K562 (cell line): ENCODE measurements around the gene SKIC2. TPM values are rescaled to one million over a fixed set of nuclear protein-coding genes. Genes with fewer than 3 reads are reported as not detected.
A peak's percentile ranks its signal among the peaks of the same experiment; 100 is the strongest.

Experiments used
- ATF3 ChIP-seq, 2 experiments: fragments of 450-650 bp in 1 of 2; sonication (generic) in 1 of 2; formaldehyde crosslinking in 1 of 2; IDR thresholded peaks in 1 of 2; conservative IDR thresholded peaks in 1 of 2; 2 replicates each; pipeline versions ENCODE4 v1.6.1 to v1.8.1; 2016 to 2023; ENCODE audit warnings: mild to moderate bottlenecking in 2 of 2, moderate library complexity in 2 of 2, inconsistent platforms in 1 of 2, missing genetic modification reagents in 1 of 2
- CBX2 ChIP-seq: fragments of 200-600 bp; sonication (generic); IDR thresholded peaks from one replicate; pipeline ENCODE4 v1.6.1; 2012; ENCODE audit warnings: mild to moderate bottlenecking, low read length, inconsistent platforms; ENCODE audit not compliant: insufficient read depth, poor library complexity, severe bottlenecking
- EP400 ChIP-seq: fragments of 450-650 bp; IDR thresholded peaks from 2 replicates; pipeline ENCODE4 v1.6.1; 2017; ENCODE audit warnings: antibody characterized with exemption, mild to moderate bottlenecking, moderate library complexity
- ERF ChIP-seq: fragments of 450-650 bp; formaldehyde crosslinking; IDR thresholded peaks from 2 replicates; pipeline ENCODE4 v1.4.0; 2020; ENCODE audit warnings: mild to moderate bottlenecking, mixed read lengths
- FOSL1 ChIP-seq: fragments of 200-800 bp; sonication (Bioruptor generic); conservative IDR thresholded peaks from 2 replicates; pipeline ENCODE4 v1.6.1; 2016; ENCODE audit warnings: missing genetic modification characterization, missing compliant biosample characterization
- HNRNPUL1 ChIP-seq: fragments of 200-400 bp; formaldehyde crosslinking; IDR thresholded peaks from 2 replicates; pipeline ENCODE4 v1.6.1; 2017; ENCODE audit warnings: low read length
- KAT7 ChIP-seq: sonication (generic); formaldehyde crosslinking; IDR thresholded peaks from 2 replicates; pipeline ENCODE4 v1.8.0; 2022; ENCODE audit warnings: missing genetic modification reagents, mild to moderate bottlenecking, borderline replicate concordance
- NR2C2 ChIP-seq, 2 experiments: fragments of 200-800 bp in 1 of 2; sonication (Bioruptor generic) in 1 of 2; sonication (generic) in 1 of 2; formaldehyde crosslinking in 1 of 2; IDR thresholded peaks; 2 replicates each; pipeline versions ENCODE4 v1.6.1 to v1.8.0; 2016 to 2022; ENCODE audit warnings: mild to moderate bottlenecking in 1 of 2, missing compliant biosample characterization in 1 of 2, missing genetic modification characterization in 1 of 2, missing genetic modification reagents in 1 of 2
- PKNOX1 ChIP-seq: fragments of 450-650 bp; IDR thresholded peaks from 2 replicates; pipeline ENCODE4 v1.6.1; 2016
- SAP30 ChIP-seq: fragments of 200-600 bp; sonication (generic); IDR thresholded peaks from 2 replicates; pipeline ENCODE4 v1.6.1; 2012; ENCODE audit warnings: borderline replicate concordance, low read depth, mild to moderate bottlenecking, moderate library complexity, low read length, control low read depth, inconsistent platforms; ENCODE audit not compliant: insufficient read depth, poor library complexity, severe bottlenecking
- SMARCA4 ChIP-seq: fragments of 450-650 bp; IDR thresholded peaks from 2 replicates; pipeline ENCODE4 v1.6.1; 2016
- TAF1 ChIP-seq: IDR thresholded peaks from 2 replicates; pipeline ENCODE4 v1.6.1; 2011; ENCODE audit warnings: mild to moderate bottlenecking, low read length, moderate library complexity; ENCODE audit not compliant: insufficient read depth, control insufficient read depth, severe bottlenecking; ENCODE audit errors: extremely low read depth
- ZBTB7A ChIP-seq: IDR thresholded peaks from 2 replicates; pipeline ENCODE4 v1.6.1; 2011; ENCODE audit warnings: low read depth, mild to moderate bottlenecking, low read length, moderate library complexity, borderline replicate concordance; ENCODE audit not compliant: control insufficient read depth
- ZNF431 ChIP-seq: sonication (generic); formaldehyde crosslinking; IDR thresholded peaks from 2 replicates; pipeline ENCODE4 v1.8.0; 2022; ENCODE audit warnings: mild to moderate bottlenecking, missing genetic modification reagents
- ZNF639 ChIP-seq, 2 experiments: fragments of 200-800 bp in 1 of 2; sonication (Bioruptor generic) in 1 of 2; sonication (generic) in 1 of 2; formaldehyde crosslinking in 1 of 2; IDR thresholded peaks in 1 of 2; conservative IDR thresholded peaks in 1 of 2; 2 replicates each; pipeline versions ENCODE4 v1.5.0 to v1.6.1; 2016 to 2020; ENCODE audit warnings: missing compliant biosample characterization in 1 of 2, missing genetic modification characterization in 1 of 2, missing genetic modification reagents in 1 of 2
- polyA plus RNA-seq, 8 experiments: library from polyadenylated mRNA; depleted of rRNA in 4 of 8; stranded (reverse) in 5 of 8; unstranded in 3 of 8; fragments of >200 nt; fragmentation: Nextera tagmentation in 2 of 8; fragmentation: Illumina TruSeq in 1 of 8; extraction: Ambion mirVana in 2 of 8; extraction: Trizol in 1 of 8; gene quantifications; 2 replicates each; pipeline versions ENCODE4 v1.2.1 to v1.2.3, GENCODE V29; 2011 to 2014; ENCODE audit warnings: inconsistent platforms in 1 of 8, missing spikeins in 1 of 8
- total RNA-seq, 7 experiments: library from RNA; depleted of rRNA in 6 of 7; stranded (reverse); fragments of >200 nt in 6 of 7; fragmentation: Illumina TruSeq in 2 of 7; extraction: Trizol in 2 of 7; gene quantifications; 2 replicates each; pipeline versions ENCODE4 v1.2.1 to v1.2.3, GENCODE V29; 2011 to 2021; ENCODE audit warnings: low replicate concordance in 1 of 7
- TF ChIP-seq, protein P1 (sequence below): sonication (generic); formaldehyde crosslinking; IDR thresholded peaks from 2 replicates; pipeline ENCODE4 v1.8.0; 2022; ENCODE audit warnings: missing genetic modification reagents, mild to moderate bottlenecking, moderate library complexity, borderline replicate concordance

SKIC2 gene
- total and polyA plus RNA-seq, 9 of the 15 experiments (the other 6 are each of a cell fraction or from before 2014, with no cell fraction given): 3.3 to 94.6 (median 38.8) TPM

GRCh38 chr6:31969712-31970603, 11.0 kb downstream of the SKIC2 start (continued):
- TF ChIP-seq EP400 (peak; percentile 62), ERF (CRISPR knock-in tag) (0 out of 2 replicates have a peak, but pooled peaks have one; percentile 22), HNRNPUL1 (no peak), ZBTB7A (peak; percentile 80; the same call in 1 of the 2 replicates), NR2C2 (CRISPR knock-in tag; IDR thresholded peaks at IDR 0.05) (0 out of 2 replicates have a peak, but pooled peaks have one; percentile 5), NR2C2 (tag; IDR thresholded peaks at IDR 0.05) (peak; percentile 50; the same call in 1 of the 2 replicates), ZNF431 (0 out of 2 replicates have a peak, but pooled peaks have one; percentile 26), SAP30 (peak; percentile 6), ZNF639 (CRISPR knock-in tag; conservative IDR thresholded peaks at IDR 0.05 in 1 of 2, IDR thresholded peaks at IDR 0.05 in 1 of 2) (0 out of 4 replicates have a peak, but pooled peaks of 1 of the 2 experiments have one; percentile 40), KAT7 (CRISPR knock-in tag) (peak; percentile 81; the same call in 1 of the 2 replicates), PKNOX1 (peak; percentile 18; the same call in 1 of the 2 replicates), FOSL1 (tag) (peak; percentile 94), ATF3 (IDR thresholded peaks at IDR 0.05) (peak; percentile 91), ATF3 (CRISPR knock-in tag; conservative IDR thresholded peaks at IDR 0.05) (peak; percentile 77; the same call in 1 of the 2 replicates), TAF1 (peak; percentile 31), CBX2 (no peak), SMARCA4 (peak; percentile 85)
- TF ChIP-seq, protein P1, sequence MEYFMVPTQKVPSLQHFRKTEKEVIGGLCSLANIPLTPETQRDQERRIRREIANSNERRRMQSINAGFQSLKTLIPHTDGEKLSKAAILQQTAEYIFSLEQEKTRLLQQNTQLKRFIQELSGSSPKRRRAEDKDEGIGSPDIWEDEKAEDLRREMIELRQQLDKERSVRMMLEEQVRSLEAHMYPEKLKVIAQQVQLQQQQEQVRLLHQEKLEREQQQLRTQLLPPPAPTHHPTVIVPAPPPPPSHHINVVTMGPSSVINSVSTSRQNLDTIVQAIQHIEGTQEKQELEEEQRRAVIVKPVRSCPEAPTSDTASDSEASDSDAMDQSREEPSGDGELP (CRISPR knock-in tag): peak; percentile 85; the same call in 1 of the 2 replicates
